Liver (tissue), 9 donors: Measurements from ENCODE around the gene IP6K2. TPM values are rescaled to one million over a fixed set of nuclear protein-coding genes. Genes with fewer than 3 reads are reported as not detected.

ENCODE experiments used
- DNase-seq: peaks from one replicate; pipeline ENCODE4 v3.0.0-alpha.2; 2017; ENCODE audit warnings: low spot score
- H3K27ac ChIP-seq, 2 donors: one replicate each; pipeline ENCODE4 v1.7.0; 2013; ENCODE audit warnings: inconsistent platforms in 2 of 2, low read length in 2 of 2, control low read depth in 1 of 2, low read depth in 1 of 2, mild to moderate bottlenecking in 1 of 2
- H3K27me3 ChIP-seq, 4 donors: one replicate each; pipeline versions ENCODE4 v1.6.1 to v1.7.0; 2013; ENCODE audit warnings: low read length in 3 of 4, inconsistent platforms in 1 of 4, mild to moderate bottlenecking in 1 of 4, moderate library complexity in 1 of 4; ENCODE audit not compliant: control insufficient read depth in 4 of 4, insufficient read depth in 4 of 4
- H3K36me3 ChIP-seq, 4 donors: one replicate each; pipeline versions ENCODE4 v1.6.1 to v1.7.0; 2013; ENCODE audit warnings: low read length in 3 of 4, mild to moderate bottlenecking in 3 of 4, low read depth in 1 of 4, moderate library complexity in 1 of 4; ENCODE audit not compliant: control insufficient read depth in 4 of 4, insufficient read depth in 3 of 4
- H3K4me1 ChIP-seq, 4 donors: one replicate each; pipeline versions ENCODE4 v1.6.1 to v1.7.0; 2013; ENCODE audit warnings: low read length in 3 of 4, mild to moderate bottlenecking in 3 of 4, moderate library complexity in 1 of 4; ENCODE audit not compliant: control insufficient read depth in 4 of 4, insufficient read depth in 4 of 4
- H3K4me3 ChIP-seq, 3 donors: one replicate each; pipeline versions ENCODE4 v1.6.1 to v1.7.0; 2013; ENCODE audit warnings: low read length in 3 of 3, control low read depth in 1 of 3, low read depth in 1 of 3, mild to moderate bottlenecking in 1 of 3
- H3K9ac ChIP-seq, 2 donors: one replicate each; pipeline ENCODE4 v1.7.0; 2013; ENCODE audit warnings: low read length in 2 of 2, mild to moderate bottlenecking in 2 of 2, moderate library complexity in 2 of 2, control low read depth in 1 of 2, low read depth in 1 of 2
- H3K9me3 ChIP-seq, 4 donors: one replicate each; pipeline versions ENCODE4 v1.6.1 to v1.7.0; 2013; ENCODE audit warnings: low read length in 3 of 4; ENCODE audit not compliant: control insufficient read depth in 4 of 4
- ATF3 ChIP-seq: IDR thresholded peaks from 2 replicates; pipeline ENCODE4 v1.6.1; 2016; ENCODE audit warnings: antibody characterized with exemption
- CTCF ChIP-seq: fragments of 150-350 bp; IDR thresholded peaks from 2 replicates; pipeline ENCODE4 v1.5.1; 2017; ENCODE audit warnings: improper control_type of control experiment, low read depth, low read length; ENCODE audit not compliant: missing input control
- EGR1 ChIP-seq, 2 donors: IDR thresholded peaks; 2 replicates each; pipeline ENCODE4 v1.6.1; 2016 to 2018; ENCODE audit warnings: antibody characterized with exemption in 2 of 2, low read depth in 2 of 2
- FOXA1 ChIP-seq: IDR thresholded peaks from 2 replicates; pipeline ENCODE4 v1.6.1; 2016; ENCODE audit warnings: antibody characterized with exemption
- FOXA2 ChIP-seq: IDR thresholded peaks from 2 replicates; pipeline ENCODE4 v1.6.1; 2016; ENCODE audit warnings: antibody characterized with exemption
- GABPA ChIP-seq, 2 donors: IDR thresholded peaks in 1 of 2; conservative IDR thresholded peaks in 1 of 2; 2 replicates each; pipeline ENCODE4 v1.6.1; 2016; ENCODE audit warnings: antibody characterized with exemption in 2 of 2, mild to moderate bottlenecking in 1 of 2, moderate library complexity in 1 of 2
- HNF4A ChIP-seq, 2 donors: conservative IDR thresholded peaks; 2 replicates each; pipeline ENCODE4 v1.6.1; 2016; ENCODE audit warnings: antibody characterized with exemption in 2 of 2, mild to moderate bottlenecking in 2 of 2
- HNF4G ChIP-seq: IDR thresholded peaks from 2 replicates; pipeline ENCODE4 v1.6.1; 2016; ENCODE audit warnings: antibody characterized with exemption
- JUND ChIP-seq, 2 donors: IDR thresholded peaks; 2 replicates each; pipeline ENCODE4 v1.6.1; 2016; ENCODE audit warnings: antibody characterized with exemption in 2 of 2
- MAX ChIP-seq: IDR thresholded peaks from 2 replicates; pipeline ENCODE4 v1.6.1; 2016; ENCODE audit warnings: antibody characterized with exemption
- RAD21 ChIP-seq, 2 donors: IDR thresholded peaks; 2 replicates each; pipeline ENCODE4 v1.6.1; 2016; ENCODE audit warnings: antibody characterized with exemption in 2 of 2, mild to moderate bottlenecking in 2 of 2
- REST ChIP-seq: IDR thresholded peaks from 2 replicates; pipeline ENCODE4 v1.6.1; 2016; ENCODE audit warnings: antibody characterized with exemption, mild to moderate bottlenecking
- RXRA ChIP-seq, 2 donors: IDR thresholded peaks; 2 replicates each; pipeline ENCODE4 v1.6.1; 2017 to 2018; ENCODE audit warnings: antibody characterized with exemption in 2 of 2, mild to moderate bottlenecking in 1 of 2
- SP1 ChIP-seq: IDR thresholded peaks from 2 replicates; pipeline ENCODE4 v1.6.1; 2018; ENCODE audit warnings: antibody characterized with exemption, mild to moderate bottlenecking
- TAF1 ChIP-seq: conservative IDR thresholded peaks from 2 replicates; pipeline ENCODE4 v1.6.1; 2016; ENCODE audit warnings: antibody characterized with exemption, mild to moderate bottlenecking
- YY1 ChIP-seq: IDR thresholded peaks from 2 replicates; pipeline ENCODE4 v1.6.1; 2016; ENCODE audit warnings: antibody characterized with exemption, mild to moderate bottlenecking
- ZBTB33 ChIP-seq: IDR thresholded peaks from 2 replicates; pipeline ENCODE4 v1.6.1; 2016; ENCODE audit warnings: antibody characterized with exemption
- WGBS: extraction: QIAGEN DNeasy Blood & Tissue Kit; methylation state at CpG from one replicate; pipeline ENCODE4 v1.1.7; 2013; 5-methylcytosine and 5-hydroxymethylcytosine counted together
- polyA plus RNA-seq, 2 donors: library from polyadenylated mRNA; stranded (reverse) in 1 of 2; unstranded in 1 of 2; fragments of 200-250 nt in 1 of 2; fragments of >200 nt in 1 of 2; fragmentation: Nextera tagmentation in 1 of 2; extraction: Ambion mirVana in 1 of 2; gene quantifications; one replicate each; pipeline versions ENCODE4 v1.2.1 to v1.2.3, GENCODE V29; 2013 to 2015
- total RNA-seq, 2 donors: library from RNA; depleted of rRNA; stranded (reverse); fragments of >200 nt; gene quantifications; one replicate each; pipeline ENCODE4 v1.2.3, GENCODE V29; 2014
- donor health status: healthy.
- donor health status: healthy.
- donor health status: healthy.
- donor health status: healthy.
- donor health status: healthy.

The IP6K2 gene
- total and polyA plus RNA-seq, 4 donors: 21.8 to 37.6 (median 24.3) TPM

GRCh38 chr3:48700731-48701405 is 16.2 kb downstream of the IP6K2 start:
- TF ChIP-seq GABPA (IDR thresholded peaks at IDR 0.05 in 1 of 2, conservative IDR thresholded peaks at IDR 0.05 in 1 of 2): no peak
- no peak for TF ChIP-seq FOXA2
- TF ChIP-seq RXRA (IDR thresholded peaks at IDR 0.05): no peak
- no peak for TF ChIP-seq YY1
- no peak for TF ChIP-seq JUND (IDR thresholded peaks at IDR 0.05)
- no peak for TF ChIP-seq TAF1
- TF ChIP-seq RAD21 (IDR thresholded peaks at IDR 0.05): no peak
- no peak for TF ChIP-seq HNF4G
- TF ChIP-seq MAX: no peak
- no peak for TF ChIP-seq SP1
- no peak for TF ChIP-seq EGR1 (IDR thresholded peaks at IDR 0.05; ENCODE audit: low read depth in 2 of 2)
- TF ChIP-seq CTCF: no peak
- TF ChIP-seq FOXA1: no peak
- no peak for TF ChIP-seq ZBTB33
- TF ChIP-seq REST: no peak

GRCh38 chr3:48698891-48699290 is 18.1 kb downstream of the IP6K2 start:
- Histone ChIP-seq H3K9ac (no peak overlapping the region), H3K4me1 (peaks cover 0 to 5% (median 4%) of the 10 kb centered on the region in 4 donors), H3K9me3 (no peaks in the 10 kb centered on the region), H3K27ac (no peak overlapping the region), H3K27me3 (no peaks in the 10 kb centered on the region), H3K36me3 (peaks cover 8 to 26% (median 16%) of the 10 kb centered on the region in 4 donors), H3K4me3 (no peak overlapping the region)
- DNase-seq: no peak
- 96% methylated on average over 8 of the region's 8 CpGs for WGBS
- TF ChIP-seq GABPA (IDR thresholded peaks at IDR 0.05 in 1 of 2, conservative IDR thresholded peaks at IDR 0.05 in 1 of 2): no peak
- no peak for TF ChIP-seq FOXA2
- TF ChIP-seq ZBTB33: no peak
- no peak for TF ChIP-seq YY1
- no peak for TF ChIP-seq REST
- no peak for TF ChIP-seq RAD21 (IDR thresholded peaks at IDR 0.05)
- TF ChIP-seq FOXA1: no peak
- no peak for TF ChIP-seq ATF3
- TF ChIP-seq HNF4A (conservative IDR thresholded peaks at IDR 0.05): no peak
- TF ChIP-seq EGR1 (IDR thresholded peaks at IDR 0.05; ENCODE audit: low read depth in 2 of 2): no peak
- TF ChIP-seq SP1: no peak

More at GRCh38 chr3:48700731-48701405, 16.2 kb downstream of the IP6K2 start:
- Histone ChIP-seq H3K9ac (no peak overlapping the region), H3K9me3 (no peaks in the 10 kb centered on the region), H3K4me1 (peaks cover 0 to 5% (median 4%) of the 10 kb centered on the region in 4 donors), H3K27ac (no peak overlapping the region), H3K4me3 (no peak overlapping the region), H3K27me3 (no peaks in the 10 kb centered on the region), H3K36me3 (peaks cover 4 to 11% (median 6%) of the 10 kb centered on the region in 4 donors)
- WGBS: 89% methylated on average over 11 of the region's 11 CpGs
- no peak for DNase-seq
